GM21447 (cell line): ENCODE measurements around the gene IGDCC3.

Source experiments
- ATAC-seq: cut with Tn5 transposase; IDR thresholded peaks from one replicate; pipeline ENCODE4 v1.9.1; 2021; ENCODE audit not compliant: unreplicated experiment

IGDCC3 gene

GRCh38 chr15:65388306-65389080, 10.7 kb upstream of the IGDCC3 start:
- no peak for ATAC-seq

- no peak for ATAC-seq
Measured at GRCh38 chr15:65386886-65387285, 9.1 kb upstream of the IGDCC3 start.

DNA sequence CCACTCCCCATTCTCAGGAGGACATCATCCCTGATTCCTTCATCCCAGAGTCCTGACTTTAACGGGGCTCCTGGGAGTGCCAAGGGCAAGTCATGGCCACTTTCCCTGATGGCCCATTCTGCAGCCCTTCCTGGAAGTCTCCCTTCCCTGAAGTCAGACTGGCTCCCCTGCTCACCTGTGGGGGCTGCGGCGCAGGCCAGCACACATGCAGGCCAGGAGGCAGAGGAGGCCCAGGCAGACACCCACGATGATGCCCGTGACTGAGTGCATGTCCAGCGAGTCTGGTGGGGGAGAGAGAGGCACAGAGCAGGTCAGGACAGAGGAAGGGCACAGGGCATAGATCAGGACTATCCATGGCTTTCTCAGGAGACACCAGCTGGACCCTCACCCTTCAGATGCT, 8.6 kb upstream of the IGDCC3 start:
- no peak for ATAC-seq

- no peak for ATAC-seq
Measured at GRCh38 chr15:65385870-65386258, 8.1 kb upstream of the IGDCC3 start.

DNA sequence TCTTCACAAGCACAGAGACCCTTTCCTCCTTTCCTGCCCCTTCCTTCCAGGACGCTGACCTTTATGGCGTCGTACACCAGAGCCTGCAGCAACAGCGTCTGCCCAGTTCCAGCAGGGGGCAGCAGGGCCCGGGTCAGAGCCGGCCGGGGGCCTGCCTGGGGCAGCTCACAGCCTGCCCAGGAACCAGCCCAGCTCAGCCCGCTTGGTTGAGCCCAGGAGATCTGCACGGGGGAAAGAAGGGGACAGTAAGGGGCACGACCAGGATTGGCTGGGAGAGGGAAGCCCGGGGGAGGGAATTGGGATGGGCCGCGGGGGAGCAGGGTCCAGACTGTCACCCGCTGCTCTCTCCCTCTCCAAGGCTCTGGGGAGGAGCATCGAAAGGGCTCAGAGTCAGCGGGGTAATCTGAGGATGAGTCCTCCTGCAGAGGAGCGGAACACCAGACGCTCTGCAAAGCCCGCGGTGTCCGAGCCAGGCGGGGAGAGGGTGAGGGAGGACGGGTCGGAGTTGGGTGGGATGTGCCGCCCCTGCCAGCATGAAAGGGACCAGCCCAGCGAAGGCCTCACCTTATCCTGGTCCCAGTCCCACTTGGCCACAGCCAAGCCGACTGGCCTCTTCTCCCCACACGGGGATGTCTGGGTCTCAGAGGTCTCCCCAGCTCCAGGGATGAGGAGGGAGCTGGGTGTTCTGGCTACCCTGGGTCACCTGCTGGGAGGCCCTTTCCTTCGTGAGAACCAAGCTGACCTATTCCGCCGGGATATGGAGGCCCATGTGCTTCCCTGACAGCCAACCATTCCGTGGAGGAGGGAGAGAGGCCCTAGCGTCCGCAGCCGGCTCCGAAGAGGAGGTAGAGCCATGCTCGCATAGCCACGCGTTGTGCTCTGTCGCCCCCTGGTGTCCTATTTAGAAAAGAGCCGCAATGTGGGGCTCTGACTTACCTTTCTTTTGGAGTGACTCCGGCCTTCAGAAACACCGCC, 7.4 kb upstream of the IGDCC3 start:
- ATAC-seq = peak; percentile 69

- ATAC-seq = no peak
Measured at GRCh38 chr15:65384505-65384894, 6.7 kb upstream of the IGDCC3 start.

DNA sequence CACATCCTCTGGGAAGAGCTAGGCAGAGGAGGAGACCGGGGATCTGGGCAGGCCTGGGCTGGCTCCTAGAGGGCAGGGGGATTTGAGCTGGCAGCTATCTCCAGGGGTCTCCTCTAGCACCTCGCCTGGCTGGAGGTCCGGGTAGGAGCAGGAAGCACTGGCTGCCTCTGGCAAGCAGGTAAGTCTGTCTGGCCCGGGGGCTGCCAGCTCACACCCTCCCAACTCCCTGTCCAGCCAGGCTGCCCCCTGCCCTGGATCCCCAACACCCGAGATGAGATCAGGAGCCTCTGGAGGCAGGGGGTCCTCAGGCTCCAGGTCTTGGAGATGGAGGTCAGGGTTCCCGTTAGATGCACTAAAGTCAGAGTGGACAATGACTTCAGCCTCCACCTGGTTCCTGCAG, 6.2 kb upstream of the IGDCC3 start:
- ATAC-seq = no peak

DNA sequence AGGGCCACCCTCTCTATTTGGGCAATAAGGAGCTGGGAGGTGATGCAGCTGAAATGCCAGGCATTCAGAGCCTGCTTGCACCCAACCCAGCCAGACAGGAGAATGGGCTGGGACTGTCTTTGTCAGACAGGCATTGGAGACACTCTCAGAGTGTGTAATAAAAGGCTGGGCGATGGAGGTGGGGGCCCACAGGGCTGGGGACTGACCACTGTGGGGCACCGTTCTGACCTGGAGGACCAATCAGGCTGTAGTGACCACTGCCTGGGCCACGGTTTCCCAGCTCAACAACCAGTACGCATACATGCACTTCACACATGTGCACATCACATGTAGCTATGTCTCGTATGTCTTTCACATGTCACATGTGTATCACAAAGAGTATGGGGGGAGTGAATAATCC, 5.7 kb upstream of the IGDCC3 start:
- ATAC-seq = no peak

DNA sequence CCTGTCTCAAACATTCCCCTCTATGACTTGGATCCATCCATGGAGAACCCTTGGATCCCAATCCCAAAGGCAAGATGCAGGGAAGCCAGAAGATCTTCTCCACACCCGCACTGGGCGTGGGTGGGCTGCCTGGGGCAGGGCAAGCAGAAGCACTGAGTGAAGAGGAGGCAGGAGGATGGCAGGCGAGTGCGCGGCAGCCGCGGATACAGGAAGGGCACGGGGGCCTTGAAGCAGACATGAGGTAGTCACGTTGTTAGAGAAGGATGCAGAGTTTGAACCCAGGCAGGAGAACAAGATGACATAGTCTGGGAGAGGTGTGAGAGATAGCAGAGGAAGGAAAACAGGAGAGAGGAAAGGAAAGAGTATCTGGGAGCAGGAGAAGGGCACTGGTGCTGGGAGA, 5.1 kb upstream of the IGDCC3 start:
- ATAC-seq = no peak

GRCh38 chr15:65382146-65382491, 4.3 kb upstream of the IGDCC3 start:
- ATAC-seq = no peak

DNA sequence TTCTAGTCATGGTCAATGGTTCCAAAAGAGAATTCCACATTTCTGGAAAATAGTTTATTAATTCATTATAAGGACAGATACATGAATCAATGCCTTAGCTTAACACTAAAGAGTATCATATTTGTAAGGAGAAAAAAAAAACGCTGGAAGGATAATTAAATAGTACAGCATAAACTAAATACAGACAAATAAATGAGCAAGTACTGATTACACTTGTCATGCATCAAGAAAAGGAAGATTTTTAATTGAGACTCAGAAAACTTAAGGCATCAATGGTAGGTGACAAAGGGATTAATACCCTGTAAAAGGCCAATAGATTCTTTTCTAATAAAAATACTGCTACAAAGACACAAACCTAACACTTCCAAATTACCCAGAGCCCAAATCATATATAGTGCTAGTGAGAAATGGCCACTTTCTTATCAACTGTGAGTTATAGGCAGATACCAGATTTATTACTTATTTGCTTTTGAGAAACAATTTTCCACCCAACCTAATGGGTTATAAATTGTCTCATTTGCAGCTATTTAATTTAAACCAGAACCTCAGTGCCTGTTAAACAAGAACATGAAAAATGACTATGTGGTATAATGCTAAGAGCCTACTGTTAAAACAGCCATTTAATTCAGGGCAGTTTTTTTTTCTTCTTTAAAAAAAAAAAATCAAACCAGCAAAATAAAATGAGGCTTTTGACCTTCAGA, 3.8 kb upstream of the IGDCC3 start:
- ATAC-seq = no peak

DNA sequence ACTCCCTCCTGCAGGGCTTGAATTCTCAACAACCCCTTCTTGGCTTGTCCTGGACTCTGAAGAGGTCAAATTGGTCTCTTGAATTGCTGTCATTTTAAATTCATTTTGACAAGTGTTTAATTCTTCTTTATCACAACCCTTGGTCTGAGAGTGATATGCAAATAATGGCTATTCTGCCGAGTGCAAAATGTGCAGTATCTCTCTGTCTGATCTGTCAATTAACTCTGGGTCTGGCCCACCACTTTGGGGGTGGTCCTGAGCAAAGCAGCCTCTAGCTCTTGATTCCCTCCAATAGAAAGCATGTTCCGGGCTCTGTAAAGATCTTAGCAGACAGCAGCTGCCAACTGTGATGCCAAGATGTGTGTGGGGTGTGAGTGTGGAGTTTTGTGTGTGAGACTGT, 2.2 kb upstream of the IGDCC3 start:
- no peak for ATAC-seq

DNA sequence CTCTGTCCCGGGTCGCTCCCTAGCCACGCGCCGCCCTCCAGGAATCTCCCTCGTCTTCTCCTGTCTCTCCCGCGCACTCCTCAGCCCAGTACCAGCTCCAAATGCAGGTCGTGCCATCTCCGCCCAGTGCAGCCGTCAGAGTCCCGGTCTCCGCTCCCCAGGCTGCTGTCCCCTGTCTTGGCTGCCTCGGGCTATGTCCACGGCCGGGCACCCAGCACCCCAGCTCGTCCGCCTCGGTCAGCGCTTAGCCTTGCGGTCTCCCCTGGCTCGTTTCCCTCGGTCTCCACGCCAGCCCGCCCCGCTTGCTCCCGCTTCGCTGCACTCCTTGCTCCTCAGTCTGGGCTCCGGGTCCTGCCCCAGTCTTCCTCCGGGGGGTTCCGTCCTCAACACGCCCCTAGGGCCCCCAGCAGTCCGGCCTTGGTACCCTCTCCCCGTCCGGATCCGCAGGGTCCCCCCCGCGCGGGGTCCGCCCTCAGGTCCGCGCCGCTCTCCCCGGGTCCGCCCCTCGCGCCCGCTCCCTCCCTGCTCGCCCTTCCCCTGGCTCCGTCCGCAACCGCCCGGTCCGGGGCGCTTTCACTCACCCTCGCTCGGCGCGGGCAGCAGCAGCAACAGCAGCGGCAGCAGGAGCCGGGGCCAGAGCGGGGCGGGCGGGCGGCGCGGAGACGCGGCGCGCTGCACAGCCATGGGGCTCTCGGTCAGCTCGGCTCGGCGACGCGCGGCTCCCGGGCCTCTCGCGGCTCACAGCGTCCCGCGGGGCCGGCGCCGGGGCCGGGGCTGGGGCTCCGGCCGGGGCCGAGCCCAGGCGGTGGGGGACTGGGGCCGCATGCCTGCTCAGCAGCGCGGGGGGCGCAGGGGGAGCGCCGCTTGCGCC, 462 bp downstream of the IGDCC3 start:
- ATAC-seq = no peak

DNA sequence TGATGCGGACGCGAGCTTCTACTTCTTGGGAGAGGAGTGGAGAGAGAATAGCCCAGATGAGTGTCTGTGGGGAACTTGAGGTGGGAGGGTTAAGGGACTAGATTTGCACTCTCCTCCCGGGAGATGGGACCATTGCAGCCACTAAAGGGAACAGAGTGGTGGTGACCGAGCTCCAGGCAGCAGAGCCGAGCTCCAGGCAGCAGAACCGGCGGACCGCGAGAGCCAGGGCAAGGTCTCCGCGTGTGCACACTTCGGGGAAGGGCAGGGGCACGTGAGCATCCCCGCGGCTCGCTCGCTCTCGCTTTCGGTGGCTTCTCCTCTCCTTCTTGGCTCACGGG, 1.1 kb downstream of the IGDCC3 start:
- no peak for ATAC-seq

GRCh38 chr15:65375871-65376607, 1.8 kb downstream of the IGDCC3 start:
- ATAC-seq = no peak

DNA sequence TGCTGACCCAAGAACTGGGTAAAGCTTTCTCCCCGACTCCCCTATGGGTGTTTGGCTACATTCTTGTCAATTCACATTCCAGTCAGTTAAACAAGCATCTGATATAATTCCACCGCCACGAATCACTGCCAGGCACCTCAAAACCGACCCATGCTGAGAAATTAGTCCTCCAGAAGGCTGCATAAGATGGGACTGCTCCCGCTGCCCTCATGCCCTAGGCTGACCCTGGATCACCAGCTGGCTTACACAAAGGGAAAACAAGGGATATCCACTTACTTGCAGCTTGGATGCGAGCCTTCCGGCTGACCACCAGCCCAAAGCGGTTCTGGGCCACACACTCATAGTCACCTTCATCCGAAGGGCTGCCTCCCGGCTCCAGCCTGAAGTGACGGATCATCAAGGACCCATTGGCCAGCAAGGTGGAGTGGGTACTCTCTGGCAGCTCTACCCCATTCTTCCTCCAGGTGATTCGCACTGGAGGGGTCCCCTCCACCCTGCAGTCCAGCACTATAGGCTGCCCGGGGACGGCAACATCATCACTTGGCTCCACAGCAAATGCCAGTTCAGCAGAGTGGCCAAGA, 2.9 kb downstream of the IGDCC3 start:
- no peak for ATAC-seq

GRCh38 chr15:65374334-65374733, 3.5 kb downstream of the IGDCC3 start:
- ATAC-seq = no peak

GRCh38 chr15:65373163-65373651, 4.6 kb downstream of the IGDCC3 start:
- ATAC-seq = no peak

GRCh38 chr15:65372787-65373067, 5.1 kb downstream of the IGDCC3 start:
- no peak for ATAC-seq
